Liver (tissue), 9 donors: ENCODE results near the gene DDX1. TPM values are rescaled to one million over a fixed set of nuclear protein-coding genes. Genes with fewer than 3 reads are reported as not detected.

Experiments used
- DNase-seq: peaks from one replicate; pipeline ENCODE4 v3.0.0-alpha.2; 2017; ENCODE audit warnings: low spot score
- H3K27ac ChIP-seq, 2 donors: one replicate each; pipeline ENCODE4 v1.7.0; 2013; ENCODE audit warnings: inconsistent platforms in 2 of 2, low read length in 2 of 2, control low read depth in 1 of 2, low read depth in 1 of 2, mild to moderate bottlenecking in 1 of 2
- H3K27me3 ChIP-seq, 4 donors: one replicate each; pipeline versions ENCODE4 v1.6.1 to v1.7.0; 2013; ENCODE audit warnings: low read length in 3 of 4, inconsistent platforms in 1 of 4, mild to moderate bottlenecking in 1 of 4, moderate library complexity in 1 of 4; ENCODE audit not compliant: control insufficient read depth in 4 of 4, insufficient read depth in 4 of 4
- H3K36me3 ChIP-seq, 4 donors: one replicate each; pipeline versions ENCODE4 v1.6.1 to v1.7.0; 2013; ENCODE audit warnings: low read length in 3 of 4, mild to moderate bottlenecking in 3 of 4, low read depth in 1 of 4, moderate library complexity in 1 of 4; ENCODE audit not compliant: control insufficient read depth in 4 of 4, insufficient read depth in 3 of 4
- H3K4me1 ChIP-seq, 4 donors: one replicate each; pipeline versions ENCODE4 v1.6.1 to v1.7.0; 2013; ENCODE audit warnings: low read length in 3 of 4, mild to moderate bottlenecking in 3 of 4, moderate library complexity in 1 of 4; ENCODE audit not compliant: control insufficient read depth in 4 of 4, insufficient read depth in 4 of 4
- H3K4me3 ChIP-seq, 3 donors: one replicate each; pipeline versions ENCODE4 v1.6.1 to v1.7.0; 2013; ENCODE audit warnings: low read length in 3 of 3, control low read depth in 1 of 3, low read depth in 1 of 3, mild to moderate bottlenecking in 1 of 3
- H3K9ac ChIP-seq, 2 donors: one replicate each; pipeline ENCODE4 v1.7.0; 2013; ENCODE audit warnings: low read length in 2 of 2, mild to moderate bottlenecking in 2 of 2, moderate library complexity in 2 of 2, control low read depth in 1 of 2, low read depth in 1 of 2
- H3K9me3 ChIP-seq, 4 donors: one replicate each; pipeline versions ENCODE4 v1.6.1 to v1.7.0; 2013; ENCODE audit warnings: low read length in 3 of 4; ENCODE audit not compliant: control insufficient read depth in 4 of 4
- ATF3 ChIP-seq: IDR thresholded peaks from 2 replicates; pipeline ENCODE4 v1.6.1; 2016; ENCODE audit warnings: antibody characterized with exemption
- CTCF ChIP-seq: fragments of 150-350 bp; IDR thresholded peaks from 2 replicates; pipeline ENCODE4 v1.5.1; 2017; ENCODE audit warnings: improper control_type of control experiment, low read depth, low read length; ENCODE audit not compliant: missing input control
- EGR1 ChIP-seq, 2 donors: IDR thresholded peaks; 2 replicates each; pipeline ENCODE4 v1.6.1; 2016 to 2018; ENCODE audit warnings: antibody characterized with exemption in 2 of 2, low read depth in 2 of 2
- FOXA1 ChIP-seq: IDR thresholded peaks from 2 replicates; pipeline ENCODE4 v1.6.1; 2016; ENCODE audit warnings: antibody characterized with exemption
- FOXA2 ChIP-seq: IDR thresholded peaks from 2 replicates; pipeline ENCODE4 v1.6.1; 2016; ENCODE audit warnings: antibody characterized with exemption
- GABPA ChIP-seq, 2 donors: IDR thresholded peaks in 1 of 2; conservative IDR thresholded peaks in 1 of 2; 2 replicates each; pipeline ENCODE4 v1.6.1; 2016; ENCODE audit warnings: antibody characterized with exemption in 2 of 2, mild to moderate bottlenecking in 1 of 2, moderate library complexity in 1 of 2
- HNF4A ChIP-seq, 2 donors: conservative IDR thresholded peaks; 2 replicates each; pipeline ENCODE4 v1.6.1; 2016; ENCODE audit warnings: antibody characterized with exemption in 2 of 2, mild to moderate bottlenecking in 2 of 2
- HNF4G ChIP-seq: IDR thresholded peaks from 2 replicates; pipeline ENCODE4 v1.6.1; 2016; ENCODE audit warnings: antibody characterized with exemption
- JUND ChIP-seq, 2 donors: IDR thresholded peaks; 2 replicates each; pipeline ENCODE4 v1.6.1; 2016; ENCODE audit warnings: antibody characterized with exemption in 2 of 2
- MAX ChIP-seq: IDR thresholded peaks from 2 replicates; pipeline ENCODE4 v1.6.1; 2016; ENCODE audit warnings: antibody characterized with exemption
- NR2F2 ChIP-seq: IDR thresholded peaks from 2 replicates; pipeline ENCODE4 v1.6.1; 2016; ENCODE audit warnings: antibody characterized with exemption
- RAD21 ChIP-seq, 2 donors: IDR thresholded peaks; 2 replicates each; pipeline ENCODE4 v1.6.1; 2016; ENCODE audit warnings: antibody characterized with exemption in 2 of 2, mild to moderate bottlenecking in 2 of 2
- RXRA ChIP-seq, 2 donors: IDR thresholded peaks; 2 replicates each; pipeline ENCODE4 v1.6.1; 2017 to 2018; ENCODE audit warnings: antibody characterized with exemption in 2 of 2, mild to moderate bottlenecking in 1 of 2
- SP1 ChIP-seq: IDR thresholded peaks from 2 replicates; pipeline ENCODE4 v1.6.1; 2018; ENCODE audit warnings: antibody characterized with exemption, mild to moderate bottlenecking
- TAF1 ChIP-seq: conservative IDR thresholded peaks from 2 replicates; pipeline ENCODE4 v1.6.1; 2016; ENCODE audit warnings: antibody characterized with exemption, mild to moderate bottlenecking
- YY1 ChIP-seq: IDR thresholded peaks from 2 replicates; pipeline ENCODE4 v1.6.1; 2016; ENCODE audit warnings: antibody characterized with exemption, mild to moderate bottlenecking
- ZBTB33 ChIP-seq: IDR thresholded peaks from 2 replicates; pipeline ENCODE4 v1.6.1; 2016; ENCODE audit warnings: antibody characterized with exemption
- WGBS: extraction: QIAGEN DNeasy Blood & Tissue Kit; methylation state at CpG from one replicate; pipeline ENCODE4 v1.1.7; 2013; 5-methylcytosine and 5-hydroxymethylcytosine counted together
- polyA plus RNA-seq, 2 donors: library from polyadenylated mRNA; stranded (reverse) in 1 of 2; unstranded in 1 of 2; fragments of 200-250 nt in 1 of 2; fragments of >200 nt in 1 of 2; fragmentation: Nextera tagmentation in 1 of 2; extraction: Ambion mirVana in 1 of 2; gene quantifications; one replicate each; pipeline versions ENCODE4 v1.2.1 to v1.2.3, GENCODE V29; 2013 to 2015
- total RNA-seq, 2 donors: library from RNA; depleted of rRNA; stranded (reverse); fragments of >200 nt; gene quantifications; one replicate each; pipeline ENCODE4 v1.2.3, GENCODE V29; 2014
- donor health status: healthy.
- donor health status: healthy.
- donor health status: healthy.
- donor health status: healthy.
- donor health status: healthy.

The DDX1 gene
- total and polyA plus RNA-seq, 4 donors: 31.7 to 43.9 (median 38.8) TPM

- TF ChIP-seq RXRA (IDR thresholded peaks at IDR 0.05): no peak
- TF ChIP-seq HNF4A (conservative IDR thresholded peaks at IDR 0.05): no peak
- no peak for TF ChIP-seq MAX
- TF ChIP-seq JUND (IDR thresholded peaks at IDR 0.05): no peak
- no peak for TF ChIP-seq TAF1
Measured at GRCh38 chr2:15647622-15648590, 56.2 kb downstream of the DDX1 start (continued).

- TF ChIP-seq ATF3 (no peak), FOXA2 (no peak), CTCF (no peak), SP1 (no peak), RXRA (IDR thresholded peaks at IDR 0.05) (no peak), TAF1 (no peak), FOXA1 (no peak), GABPA (IDR thresholded peaks at IDR 0.05 in 1 of 2, conservative IDR thresholded peaks at IDR 0.05 in 1 of 2) (no peak), HNF4G (no peak), JUND (IDR thresholded peaks at IDR 0.05) (no peak), MAX (no peak), ZBTB33 (no peak), NR2F2 (no peak), EGR1 (IDR thresholded peaks at IDR 0.05; ENCODE audit: low read depth in 2 of 2) (no peak), YY1 (no peak), RAD21 (IDR thresholded peaks at IDR 0.05) (no peak), HNF4A (conservative IDR thresholded peaks at IDR 0.05) (no peak)
- no peak overlapping the region for H3K9ac ChIP-seq
- no peak for DNase-seq
- H3K4me1 ChIP-seq: no peaks in the 10 kb centered on the region
- no peaks in the 10 kb centered on the region for H3K36me3 ChIP-seq
- H3K9me3 ChIP-seq: no peaks in the 10 kb centered on the region
- H3K27ac ChIP-seq: no peak overlapping the region
- H3K4me3 ChIP-seq: no peak overlapping the region
- no peaks in the 10 kb centered on the region for H3K27me3 ChIP-seq
- WGBS: 97% methylated on average over 10 of the region's 10 CpGs
Measured at GRCh38 chr2:15648593-15649525, 57.2 kb downstream of the DDX1 start.
